ENCODE results near the gene FAAP20. TPM values are rescaled to one million over a fixed set of nuclear protein-coding genes. Genes with fewer than 3 reads are reported as not detected.

The FAAP20 gene
- total and polyA plus RNA-seq, 10 of the 15 experiments (the other 5 are each of a cell fraction or from before 2014, with no cell fraction given), result 0.79 to 91.8 (median 20.9) TPM

DNA sequence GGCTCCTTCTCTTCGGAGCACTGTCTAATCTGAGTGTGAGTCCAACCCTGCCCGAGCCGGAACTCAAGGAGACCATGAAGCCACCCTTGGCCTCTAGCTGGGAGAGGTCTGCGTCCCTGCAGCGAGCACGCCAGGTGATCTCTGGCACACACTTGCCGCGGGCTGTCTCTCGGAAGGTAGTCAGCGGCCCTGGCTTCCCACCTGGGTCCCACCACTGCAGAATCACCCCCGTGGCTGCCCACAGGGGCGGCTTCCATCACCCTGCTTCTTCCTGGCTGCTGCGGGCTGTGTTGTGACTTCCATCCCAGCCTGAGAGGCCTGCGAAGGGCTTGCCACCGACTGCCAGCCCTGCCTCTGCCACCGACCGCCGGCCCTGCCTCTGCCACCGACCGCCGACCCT, 17.0 kb downstream of the FAAP20 start (continued):
- no peak for TF ChIP-seq MTA3 (IDR thresholded peaks at IDR 0.05; ENCODE audit: borderline replicate concordance, low read length)
- no peak for TF ChIP-seq JUNB (IDR thresholded peaks at IDR 0.05)
- TF ChIP-seq KLF5 (IDR thresholded peaks at IDR 0.05; ENCODE audit: partially characterized antibody), result no peak
- TF ChIP-seq, protein P1, sequence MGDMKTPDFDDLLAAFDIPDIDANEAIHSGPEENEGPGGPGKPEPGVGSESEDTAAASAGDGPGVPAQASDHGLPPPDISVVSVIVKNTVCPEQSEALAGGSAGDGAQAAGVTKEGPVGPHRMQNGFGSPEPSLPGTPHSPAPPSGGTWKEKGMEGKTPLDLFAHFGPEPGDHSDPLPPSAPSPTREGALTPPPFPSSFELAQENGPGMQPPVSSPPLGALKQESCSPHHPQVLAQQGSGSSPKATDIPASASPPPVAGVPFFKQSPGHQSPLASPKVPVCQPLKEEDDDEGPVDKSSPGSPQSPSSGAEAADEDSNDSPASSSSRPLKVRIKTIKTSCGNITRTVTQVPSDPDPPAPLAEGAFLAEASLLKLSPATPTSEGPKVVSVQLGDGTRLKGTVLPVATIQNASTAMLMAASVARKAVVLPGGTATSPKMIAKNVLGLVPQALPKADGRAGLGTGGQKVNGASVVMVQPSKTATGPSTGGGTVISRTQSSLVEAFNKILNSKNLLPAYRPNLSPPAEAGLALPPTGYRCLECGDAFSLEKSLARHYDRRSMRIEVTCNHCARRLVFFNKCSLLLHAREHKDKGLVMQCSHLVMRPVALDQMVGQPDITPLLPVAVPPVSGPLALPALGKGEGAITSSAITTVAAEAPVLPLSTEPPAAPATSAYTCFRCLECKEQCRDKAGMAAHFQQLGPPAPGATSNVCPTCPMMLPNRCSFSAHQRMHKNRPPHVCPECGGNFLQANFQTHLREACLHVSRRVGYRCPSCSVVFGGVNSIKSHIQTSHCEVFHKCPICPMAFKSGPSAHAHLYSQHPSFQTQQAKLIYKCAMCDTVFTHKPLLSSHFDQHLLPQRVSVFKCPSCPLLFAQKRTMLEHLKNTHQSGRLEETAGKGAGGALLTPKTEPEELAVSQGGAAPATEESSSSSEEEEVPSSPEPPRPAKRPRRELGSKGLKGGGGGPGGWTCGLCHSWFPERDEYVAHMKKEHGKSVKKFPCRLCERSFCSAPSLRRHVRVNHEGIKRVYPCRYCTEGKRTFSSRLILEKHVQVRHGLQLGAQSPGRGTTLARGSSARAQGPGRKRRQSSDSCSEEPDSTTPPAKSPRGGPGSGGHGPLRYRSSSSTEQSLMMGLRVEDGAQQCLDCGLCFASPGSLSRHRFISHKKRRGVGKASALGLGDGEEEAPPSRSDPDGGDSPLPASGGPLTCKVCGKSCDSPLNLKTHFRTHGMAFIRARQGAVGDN (IDR thresholded peaks at IDR 0.05), result no peak

DNA sequence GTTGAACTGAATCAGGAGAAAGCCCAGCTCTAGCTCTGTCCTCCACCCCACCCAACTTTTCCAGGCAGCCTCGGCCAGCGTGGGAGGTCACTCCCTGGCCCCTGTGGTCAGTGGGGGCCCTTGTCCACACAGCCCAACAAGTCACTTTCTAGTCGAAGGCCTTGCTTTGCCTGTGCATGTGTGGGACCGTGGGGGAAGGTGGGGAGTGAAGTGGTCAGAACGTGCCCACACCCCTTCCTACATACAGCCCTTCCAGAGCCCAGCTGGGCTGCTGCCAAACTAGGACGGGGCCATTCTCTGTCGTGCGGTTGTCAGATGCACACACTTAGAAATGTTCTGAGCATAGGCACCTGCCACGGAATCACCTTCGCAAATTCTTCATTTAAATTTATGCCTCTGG, 18.0 kb downstream of the FAAP20 start:
- no peak overlapping the region for H3K9ac ChIP-seq (ENCODE audit: control insufficient read depth, insufficient read depth, low read length)
- no peaks in the 10 kb centered on the region for H3K36me3 ChIP-seq (ENCODE audit: control insufficient read depth in 2 of 2, insufficient read depth in 2 of 2, low read length in 1 of 2)
- H3K27me3 ChIP-seq (replicated peaks in 1 of 2; ENCODE audit: control insufficient read depth in 2 of 2, insufficient read depth in 2 of 2, low read length in 1 of 2), result no peaks in the 10 kb centered on the region
- intact Hi-C loops (cut with micrococcal nuclease; ENCODE audit: unreplicated experiment) (no loop called here), in situ Hi-C loops (cut with MboI) (no loop called here)
- H3K4me3 ChIP-seq, result no peak overlapping the region
- H3K4me2 ChIP-seq (ENCODE audit: control insufficient read depth, insufficient read depth), result no peak overlapping the region
- ChIA-PET POLR2A (no interaction called here), RAD21 (ENCODE audit: unreplicated experiment) (no interaction called here), CTCF (interaction anchor here (1.1 to 1.6 kb wide), 2 partner anchors 19 to 205 kb away, joined by 3 read pairs; no protein-coding TSS in a partner anchor), SMC1A (ENCODE audit: uncharacterized antibody, unreplicated experiment) (no interaction called here)
- FAIRE-seq (no peak), ATAC-seq (no peak), DNase-seq (ENCODE audit: low read depth, low spot score) (no peak)
- no peaks in the 10 kb centered on the region for H4K20me1 ChIP-seq (ENCODE audit: control insufficient read depth, insufficient read depth)
- H3K4me1 ChIP-seq (ENCODE audit: control insufficient read depth, insufficient read depth, low read length), result no peaks in the 10 kb centered on the region
- no peak overlapping the region for H3K27ac ChIP-seq (ENCODE audit: control insufficient read depth, insufficient read depth)
- no peak overlapping the region for H2AFZ ChIP-seq (ENCODE audit: control insufficient read depth, low read depth, low read length)
- no TSS peak for BruUV-seq (replicated peaks)
- WGBS (ENCODE audit: insufficient coverage, insufficient replicate concordance, low lambda C conversion rate, missing lambda C conversion rate), result 58% methylated on average over 9 of the region's 10 CpGs
- no peaks in the 10 kb centered on the region for H3K9me3 ChIP-seq (replicated peaks; ENCODE audit: control insufficient read depth, insufficient read depth, low read length)
- no peaks in the 10 kb centered on the region for H3K79me2 ChIP-seq (ENCODE audit: control insufficient read depth, insufficient read depth, low read length)
- TF ChIP-seq EGR1 (IDR thresholded peaks at IDR 0.05; ENCODE audit: borderline replicate concordance in 1 of 2, low read depth in 2 of 2, low read length in 2 of 2) (no peak), EP300 (IDR thresholded peaks at IDR 0.05; ENCODE audit: borderline replicate concordance in 1 of 2, control insufficient read depth in 1 of 2, low read depth in 2 of 2, low read length in 2 of 2) (no peak), EED (IDR thresholded peaks at IDR 0.05; ENCODE audit: low read depth) (no peak), KDM1A (IDR thresholded peaks at IDR 0.05; ENCODE audit: borderline replicate concordance) (no peak), KLF5 (IDR thresholded peaks at IDR 0.05; ENCODE audit: partially characterized antibody) (no peak), CBFB (IDR thresholded peaks at IDR 0.05; ENCODE audit: low read depth) (no peak), SIX5 (IDR thresholded peaks at IDR 0.05; ENCODE audit: low read depth, low read length, severe bottlenecking) (no peak), CHD1 (IDR thresholded peaks at IDR 0.05; ENCODE audit: low read depth, low read length) (no peak), SREBF2 (IDR thresholded peaks at IDR 0.05; ENCODE audit: low read length) (no peak), STAT3 (IDR thresholded peaks at IDR 0.05; ENCODE audit: low read depth, low read length) (no peak)
- TF ChIP-seq, protein P2, sequence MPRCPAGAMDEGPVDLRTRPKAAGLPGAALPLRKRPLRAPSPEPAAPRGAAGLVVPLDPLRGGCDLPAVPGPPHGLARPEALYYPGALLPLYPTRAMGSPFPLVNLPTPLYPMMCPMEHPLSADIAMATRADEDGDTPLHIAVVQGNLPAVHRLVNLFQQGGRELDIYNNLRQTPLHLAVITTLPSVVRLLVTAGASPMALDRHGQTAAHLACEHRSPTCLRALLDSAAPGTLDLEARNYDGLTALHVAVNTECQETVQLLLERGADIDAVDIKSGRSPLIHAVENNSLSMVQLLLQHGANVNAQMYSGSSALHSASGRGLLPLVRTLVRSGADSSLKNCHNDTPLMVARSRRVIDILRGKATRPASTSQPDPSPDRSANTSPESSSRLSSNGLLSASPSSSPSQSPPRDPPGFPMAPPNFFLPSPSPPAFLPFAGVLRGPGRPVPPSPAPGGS (IDR thresholded peaks at IDR 0.05; ENCODE audit: borderline replicate concordance, insufficient read depth, low read depth, low read length, poor library complexity, severe bottlenecking), result no peak
- TF ChIP-seq, protein P3, sequence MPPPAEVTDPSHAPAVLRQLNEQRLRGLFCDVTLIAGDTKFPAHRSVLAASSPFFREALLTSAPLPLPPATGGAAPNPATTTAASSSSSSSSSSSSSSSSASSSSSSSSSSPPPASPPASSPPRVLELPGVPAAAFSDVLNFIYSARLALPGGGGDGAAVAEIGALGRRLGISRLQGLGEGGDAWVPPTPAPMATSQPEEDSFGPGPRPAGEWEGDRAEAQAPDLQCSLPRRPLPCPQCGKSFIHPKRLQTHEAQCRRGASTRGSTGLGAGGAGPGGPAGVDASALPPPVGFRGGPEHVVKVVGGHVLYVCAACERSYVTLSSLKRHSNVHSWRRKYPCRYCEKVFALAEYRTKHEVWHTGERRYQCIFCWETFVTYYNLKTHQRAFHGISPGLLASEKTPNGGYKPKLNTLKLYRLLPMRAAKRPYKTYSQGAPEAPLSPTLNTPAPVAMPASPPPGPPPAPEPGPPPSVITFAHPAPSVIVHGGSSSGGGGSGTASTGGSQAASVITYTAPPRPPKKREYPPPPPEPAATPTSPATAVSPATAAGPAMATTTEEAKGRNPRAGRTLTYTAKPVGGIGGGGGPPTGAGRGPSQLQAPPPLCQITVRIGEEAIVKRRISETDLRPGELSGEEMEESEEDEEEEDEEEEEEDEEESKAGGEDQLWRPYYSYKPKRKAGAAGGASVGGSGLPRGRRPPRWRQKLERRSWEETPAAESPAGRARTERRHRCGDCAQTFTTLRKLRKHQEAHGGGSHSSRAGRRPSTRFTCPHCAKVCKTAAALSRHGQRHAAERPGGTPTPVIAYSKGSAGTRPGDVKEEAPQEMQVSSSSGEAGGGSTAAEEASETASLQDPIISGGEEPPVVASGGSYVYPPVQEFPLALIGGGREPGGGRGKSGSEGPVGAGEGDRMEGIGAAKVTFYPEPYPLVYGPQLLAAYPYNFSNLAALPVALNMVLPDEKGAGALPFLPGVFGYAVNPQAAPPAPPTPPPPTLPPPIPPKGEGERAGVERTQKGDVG (CRISPR knock-in tag; IDR thresholded peaks at IDR 0.05), result no peak

All from GM12878 (cell line).